CD4-positive, alpha-beta T cell (primary cell): ENCODE results near the gene ADGRA1. TPM values are rescaled to one million over a fixed set of nuclear protein-coding genes. Genes with fewer than 3 reads are reported as not detected.

Experiments
- ATAC-seq: fragments of 200-7000 bp; cut with Tn5 transposase; one replicate; pipeline ENCODE4 v1.10.0; 2022; ENCODE audit warnings: mild to moderate bottlenecking; ENCODE audit not compliant: poor library complexity
- CTCF ChIA-PET: fragments of 350-600 bp; sonication (Branson Sonifier 250); formaldehyde crosslinking; loops from one replicate; lab custom pipeline; 2021; ENCODE audit warnings: antibody characterized with exemption, inconsistent platforms; lab: Charles Lee
- POLR2A ChIA-PET: fragments of 350-600 bp; sonication (Branson Sonifier 250); formaldehyde crosslinking; loops from one replicate; lab custom pipeline; 2021; ENCODE audit warnings: antibody characterized with exemption, inconsistent platforms; lab: Charles Lee
- DNase-seq, 14 experiments: peaks; one replicate each; pipeline ENCODE4 v3.0.0-alpha.2; 2013 to 2020; ENCODE audit warnings: mixed read lengths in 2 of 14
- H3K27ac ChIP-seq, 2 donors: one replicate each; pipeline versions ENCODE4 v1.5.1 to v1.7.0; 2013; ENCODE audit warnings: low read length in 2 of 2, low read depth in 1 of 2, mild to moderate bottlenecking in 1 of 2
- H3K27me3 ChIP-seq, 2 experiments: 1 replicate in 1 of 2; 2 replicates in 1 of 2; pipeline versions ENCODE4 v1.6.1 to v1.7.0; 2013; ENCODE audit warnings: low read length in 2 of 2, control low read depth in 1 of 2, mild to moderate bottlenecking in 1 of 2, moderate library complexity in 1 of 2; ENCODE audit not compliant: insufficient read depth in 2 of 2, control insufficient read depth in 1 of 2
- H3K36me3 ChIP-seq: one replicate; pipeline ENCODE4 v1.6.1; 2013; ENCODE audit warnings: low read length, control low read depth; ENCODE audit not compliant: insufficient read depth
- H3K4me1 ChIP-seq: one replicate; pipeline ENCODE4 v1.6.1; 2013; ENCODE audit warnings: low read length, control low read depth; ENCODE audit not compliant: insufficient read depth
- H3K4me3 ChIP-seq: one replicate; pipeline ENCODE4 v1.5.1; 2013; ENCODE audit warnings: mild to moderate bottlenecking, low read length, moderate library complexity
- H3K9me3 ChIP-seq, 2 experiments: 1 replicate in 1 of 2; 2 replicates in 1 of 2; pipeline versions ENCODE4 v1.6.1 to v1.7.0; 2013; ENCODE audit warnings: low read length in 2 of 2, mild to moderate bottlenecking in 2 of 2, control low read depth in 1 of 2, moderate library complexity in 1 of 2; ENCODE audit not compliant: control insufficient read depth in 1 of 2, insufficient read depth in 1 of 2
- H3K27ac Mint-ChIP-seq: one replicate; pipeline ENCODE4 v1.8.0; 2020; ENCODE audit warnings: mixed read lengths
- H3K27me3 Mint-ChIP-seq: one replicate; pipeline ENCODE4 v1.8.0; 2021; ENCODE audit warnings: mixed read lengths
- H3K36me3 Mint-ChIP-seq: one replicate; pipeline ENCODE4 v1.8.0; 2021; ENCODE audit warnings: low read depth, mixed read lengths
- H3K4me1 Mint-ChIP-seq: one replicate; pipeline ENCODE4 v1.8.0; 2021; ENCODE audit warnings: low read depth, mixed read lengths
- H3K4me3 Mint-ChIP-seq: one replicate; pipeline ENCODE4 v1.8.0; 2020; ENCODE audit warnings: mild to moderate bottlenecking, mixed read lengths
- H3K9me3 Mint-ChIP-seq: one replicate; pipeline ENCODE4 v1.8.0; 2020; ENCODE audit warnings: mixed read lengths
- intact Hi-C, 2 experiments: fragments of 100-400 bp; cut with DNase I in 1 of 2; cut with micrococcal nuclease in 1 of 2; formaldehyde crosslinking; loops; one replicate each; pipeline versions ENCODE4 v1.15.1 to v1.9.0; 2023 to 2025; cut with DNase I, micrococcal nuclease
- total RNA-seq, 174 experiments: library from RNA in 2 of 174; stranded (reverse) in 2 of 174; gene quantifications; one replicate each; pipeline ENCODE4 v1.2.3 and lab custom pipeline; 2021 to 2026
- TF ChIP-seq, protein P1 (sequence below): fragments of 200-600 bp; IDR thresholded peaks from one replicate; pipeline ENCODE4 v1.8.0; 2022; ENCODE audit warnings: antibody characterized with exemption, mild to moderate bottlenecking

Gene ADGRA1
- total RNA-seq, 2 experiments from 2014 or later = not detected

DNA sequence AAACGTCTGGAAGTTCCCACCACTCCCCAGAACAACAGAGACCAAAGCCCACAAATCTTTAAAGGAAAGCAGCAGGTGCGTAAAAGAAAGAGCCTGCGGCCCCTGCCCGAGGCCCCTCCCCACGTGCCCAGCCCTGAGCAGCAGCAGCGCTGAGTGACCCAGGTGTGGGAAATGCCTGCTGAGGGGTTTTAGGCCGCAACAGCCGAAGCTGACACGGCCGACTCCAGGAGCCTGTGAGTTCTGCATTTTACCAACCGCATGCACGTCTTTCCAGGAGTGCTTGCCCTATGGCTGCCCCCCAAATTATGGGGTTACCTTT lies 70.7 kb downstream of the ADGRA1 start:
- ChIA-PET CTCF (interaction anchor here (1.7 kb wide), 1 partner anchor 11 kb away, joined by 3 read pairs; no protein-coding TSS in a partner anchor), POLR2A (no interaction called here)
- H3K27ac Mint-ChIP-seq = no peak overlapping the region
- peaks cover 13% of the 10 kb centered on the region for H3K4me1 ChIP-seq
- H3K9me3 ChIP-seq = peaks cover 0 to 19% of the 10 kb centered on the region in 2 experiments
- no peaks in the 10 kb centered on the region for H3K36me3 Mint-ChIP-seq
- no peaks in the 10 kb centered on the region for H3K9me3 Mint-ChIP-seq
- no peaks in the 10 kb centered on the region for H3K36me3 ChIP-seq
- TF ChIP-seq, protein P1, sequence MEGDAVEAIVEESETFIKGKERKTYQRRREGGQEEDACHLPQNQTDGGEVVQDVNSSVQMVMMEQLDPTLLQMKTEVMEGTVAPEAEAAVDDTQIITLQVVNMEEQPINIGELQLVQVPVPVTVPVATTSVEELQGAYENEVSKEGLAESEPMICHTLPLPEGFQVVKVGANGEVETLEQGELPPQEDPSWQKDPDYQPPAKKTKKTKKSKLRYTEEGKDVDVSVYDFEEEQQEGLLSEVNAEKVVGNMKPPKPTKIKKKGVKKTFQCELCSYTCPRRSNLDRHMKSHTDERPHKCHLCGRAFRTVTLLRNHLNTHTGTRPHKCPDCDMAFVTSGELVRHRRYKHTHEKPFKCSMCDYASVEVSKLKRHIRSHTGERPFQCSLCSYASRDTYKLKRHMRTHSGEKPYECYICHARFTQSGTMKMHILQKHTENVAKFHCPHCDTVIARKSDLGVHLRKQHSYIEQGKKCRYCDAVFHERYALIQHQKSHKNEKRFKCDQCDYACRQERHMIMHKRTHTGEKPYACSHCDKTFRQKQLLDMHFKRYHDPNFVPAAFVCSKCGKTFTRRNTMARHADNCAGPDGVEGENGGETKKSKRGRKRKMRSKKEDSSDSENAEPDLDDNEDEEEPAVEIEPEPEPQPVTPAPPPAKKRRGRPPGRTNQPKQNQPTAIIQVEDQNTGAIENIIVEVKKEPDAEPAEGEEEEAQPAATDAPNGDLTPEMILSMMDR = no peak
- H3K4me3 ChIP-seq = no peak overlapping the region
- peaks cover 26 to 31% of the 10 kb centered on the region in 2 experiments for H3K27me3 ChIP-seq
- peaks cover 32% of the 10 kb centered on the region for H3K27me3 Mint-ChIP-seq
- H3K4me3 Mint-ChIP-seq = no peak overlapping the region
- DNase-seq = no peak
- no peak overlapping the region for H3K27ac ChIP-seq
- intact Hi-C loops = no loop called here
- ATAC-seq = no peak
- H3K4me1 Mint-ChIP-seq = no peaks in the 10 kb centered on the region

DNA sequence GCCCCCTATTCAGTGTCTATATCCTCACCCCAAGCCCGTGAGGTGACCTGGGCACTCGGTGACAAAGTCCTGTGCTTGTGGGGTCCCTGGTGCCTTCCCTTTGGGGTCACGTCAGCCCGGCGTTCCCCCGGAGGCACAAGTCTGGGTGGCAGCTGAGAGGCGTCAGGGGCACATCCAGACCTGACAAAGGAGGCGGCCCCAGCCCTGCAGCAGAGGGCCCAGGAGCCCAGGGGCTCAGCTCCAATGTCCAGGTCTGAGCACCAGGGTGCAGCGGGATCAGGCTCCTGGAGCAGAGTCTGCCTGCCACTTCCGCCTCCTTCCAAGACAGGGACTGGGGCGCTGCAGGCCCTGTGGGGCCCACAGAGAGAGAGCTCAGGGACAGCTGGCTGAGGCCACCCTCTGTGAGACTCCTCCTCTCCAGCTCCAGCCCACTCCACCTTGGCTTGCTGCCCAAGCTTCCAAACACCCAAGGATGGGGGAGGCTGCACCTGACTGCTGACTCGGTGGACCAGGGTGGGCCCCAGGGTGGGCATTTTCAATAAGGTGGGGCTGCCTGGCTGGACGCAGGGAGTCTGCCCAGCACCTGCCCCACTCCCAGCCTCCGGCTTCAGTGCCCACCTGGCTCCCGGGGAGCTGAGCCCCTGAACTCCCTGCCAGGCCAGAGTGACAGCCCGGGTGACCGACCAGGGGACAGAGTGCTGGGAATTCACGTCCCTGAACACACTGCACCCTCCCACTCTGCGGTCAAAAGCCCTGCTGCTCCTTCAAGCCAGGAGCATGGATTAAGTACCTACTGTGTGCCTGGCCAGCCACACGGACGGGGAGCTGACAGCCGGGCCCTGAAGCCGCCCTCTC lies 71.3 kb downstream of the ADGRA1 start:
- Histone ChIP-seq H3K36me3 (no peaks in the 10 kb centered on the region), H3K27me3 (peaks cover 23 to 31% of the 10 kb centered on the region in 2 experiments), H3K4me3 (no peak overlapping the region), H3K4me1 (peaks cover 13% of the 10 kb centered on the region), H3K27ac (no peak overlapping the region), H3K9me3 (peaks cover 0 to 19% of the 10 kb centered on the region in 2 experiments)
- H3K27me3 Mint-ChIP-seq = peaks cover 35% of the 10 kb centered on the region
- POLR2A ChIA-PET = no interaction called here
- CTCF ChIA-PET = interaction anchor here (1.7 kb wide), 1 partner anchor 11 kb away, joined by 3 read pairs; no protein-coding TSS in a partner anchor
- ATAC-seq = no peak
- peak in 1 of 14 experiments; percentile 14 for DNase-seq
- H3K36me3 Mint-ChIP-seq = no peaks in the 10 kb centered on the region
- H3K4me3 Mint-ChIP-seq = no peak overlapping the region
- TF ChIP-seq, protein P1 = no peak
- no peak overlapping the region for H3K27ac Mint-ChIP-seq
- no peaks in the 10 kb centered on the region for H3K9me3 Mint-ChIP-seq
- no peaks in the 10 kb centered on the region for H3K4me1 Mint-ChIP-seq
- intact Hi-C loops = no loop called here

DNA sequence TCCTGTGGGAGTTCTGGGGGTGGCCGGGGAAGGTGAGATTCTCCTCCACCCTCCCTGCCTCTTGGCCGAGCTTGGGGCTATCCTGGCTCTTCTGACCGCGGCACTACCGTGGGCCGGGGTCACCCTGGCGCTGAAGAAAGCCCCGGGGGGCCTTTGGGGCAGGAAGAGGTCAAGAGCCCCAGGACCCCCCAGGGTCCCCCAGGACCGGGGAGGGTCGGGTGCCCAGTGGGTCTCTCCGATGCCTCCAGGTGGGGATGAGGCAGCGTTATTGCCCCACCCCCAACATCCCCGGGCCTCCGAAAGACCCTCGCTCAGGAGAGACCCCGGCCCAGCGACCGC lies 71.9 kb downstream of the ADGRA1 start:
- CTCF ChIA-PET = no interaction called here

More for the DNA sequence above, 71.9 kb downstream of the ADGRA1 start:
- DNase-seq (peak in 1 of 14 experiments; percentile 10), ATAC-seq (no peak)
- intact Hi-C loops = no loop called here
- Histone ChIP-seq H3K36me3 (no peaks in the 10 kb centered on the region), H3K27me3 (peaks cover 23 to 31% of the 10 kb centered on the region in 2 experiments), H3K27ac (no peak overlapping the region), H3K4me3 (no peak overlapping the region), H3K4me1 (peaks cover 13% of the 10 kb centered on the region), H3K9me3 (peaks cover 0 to 19% of the 10 kb centered on the region in 2 experiments)
- H3K4me3 Mint-ChIP-seq = no peak overlapping the region
- H3K36me3 Mint-ChIP-seq = no peaks in the 10 kb centered on the region
- H3K9me3 Mint-ChIP-seq = no peaks in the 10 kb centered on the region
- POLR2A ChIA-PET = no interaction called here
- TF ChIP-seq, protein P1 = no peak
- H3K27me3 Mint-ChIP-seq = peaks cover 33% of the 10 kb centered on the region
- H3K27ac Mint-ChIP-seq = no peak overlapping the region
- H3K4me1 Mint-ChIP-seq = no peaks in the 10 kb centered on the region
